PC-9 (cell line): ENCODE data around the gene KCNJ16.

ENCODE experiments used
- EZH2 ChIP-seq: fragments of 200-600 bp; sonication (generic); IDR thresholded peaks from 2 replicates; pipeline ENCODE4 v1.8.0; 2017; ENCODE audit warnings: antibody characterized with exemption, low read depth
- TF ChIP-seq, protein P1 (sequence below): fragments of 200-600 bp; sonication (generic); conservative IDR thresholded peaks from 2 replicates; pipeline ENCODE4 v1.6.1; 2017; ENCODE audit warnings: mixed run types, antibody characterized with exemption, mild to moderate bottlenecking, moderate library complexity

DNA sequence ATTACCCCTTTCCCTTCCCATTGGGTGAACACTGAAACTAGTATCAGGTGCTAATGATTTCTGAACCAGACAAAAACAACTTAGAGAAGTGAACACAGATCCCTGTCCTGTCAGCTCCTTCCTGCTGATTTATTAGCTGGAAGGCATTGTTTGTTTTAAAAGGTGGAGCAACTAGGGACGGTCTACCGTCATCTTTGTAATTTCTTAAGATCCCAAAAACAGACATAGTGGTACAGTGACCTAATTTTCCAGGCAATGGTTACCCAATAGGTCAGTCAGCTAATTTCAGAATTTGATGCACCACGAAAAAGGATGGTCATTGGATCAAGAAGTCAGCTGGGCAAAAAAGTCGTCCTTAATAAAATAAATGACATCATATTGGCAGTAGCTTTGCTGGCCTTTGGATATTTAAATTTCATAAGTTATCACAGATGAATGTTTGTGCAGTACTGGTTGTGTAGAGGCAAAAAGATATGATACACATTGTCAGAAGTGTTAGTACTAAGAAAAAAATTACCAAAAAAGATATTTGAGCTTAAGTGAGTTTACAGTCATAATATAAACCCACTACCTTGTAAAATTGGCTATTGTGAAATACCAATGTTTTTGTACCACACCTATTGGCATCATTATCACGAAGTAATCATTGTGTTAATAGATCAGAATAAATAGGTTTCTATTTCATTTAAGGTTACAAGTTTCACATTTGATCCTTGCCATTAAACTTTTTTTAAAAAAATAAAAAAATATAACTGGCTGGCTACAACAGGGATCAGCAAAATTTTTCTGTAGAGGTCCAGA lies 27.2 kb upstream of the KCNJ16 start:
- TF ChIP-seq, protein P1, sequence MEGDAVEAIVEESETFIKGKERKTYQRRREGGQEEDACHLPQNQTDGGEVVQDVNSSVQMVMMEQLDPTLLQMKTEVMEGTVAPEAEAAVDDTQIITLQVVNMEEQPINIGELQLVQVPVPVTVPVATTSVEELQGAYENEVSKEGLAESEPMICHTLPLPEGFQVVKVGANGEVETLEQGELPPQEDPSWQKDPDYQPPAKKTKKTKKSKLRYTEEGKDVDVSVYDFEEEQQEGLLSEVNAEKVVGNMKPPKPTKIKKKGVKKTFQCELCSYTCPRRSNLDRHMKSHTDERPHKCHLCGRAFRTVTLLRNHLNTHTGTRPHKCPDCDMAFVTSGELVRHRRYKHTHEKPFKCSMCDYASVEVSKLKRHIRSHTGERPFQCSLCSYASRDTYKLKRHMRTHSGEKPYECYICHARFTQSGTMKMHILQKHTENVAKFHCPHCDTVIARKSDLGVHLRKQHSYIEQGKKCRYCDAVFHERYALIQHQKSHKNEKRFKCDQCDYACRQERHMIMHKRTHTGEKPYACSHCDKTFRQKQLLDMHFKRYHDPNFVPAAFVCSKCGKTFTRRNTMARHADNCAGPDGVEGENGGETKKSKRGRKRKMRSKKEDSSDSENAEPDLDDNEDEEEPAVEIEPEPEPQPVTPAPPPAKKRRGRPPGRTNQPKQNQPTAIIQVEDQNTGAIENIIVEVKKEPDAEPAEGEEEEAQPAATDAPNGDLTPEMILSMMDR: no peak
- no peak for TF ChIP-seq EZH2
